Activated CD8-positive, alpha-beta memory T cell treated with anti-CD3 and anti-CD28 coated beads for 4 hours (primary cell): ENCODE data around the gene POLK.
"Not testable (repeated sequence)": the region's sequence is repeated elsewhere in the genome, so short reads cannot be mapped to it uniquely, and the experiment has no call there.

Source experiments
- DNase-seq, 2 donors: peaks; one replicate each; pipeline ENCODE4 v3.0.0-alpha.2; 2020; ENCODE audit warnings: low read depth in 2 of 2

POLK gene

GRCh38 chr5:75510417-75510835 is 1.3 kb upstream of the POLK start:
- no peak for DNase-seq

GRCh38 chr5:75510836-75511434 is 756 bp upstream of the POLK start:
- DNase-seq: peak in 1 of 2 donors; percentile 3

- no peak for DNase-seq
These were observed 838 bp downstream of the POLK start for GRCh38 chr5:75512383-75513074.

GRCh38 chr5:75513841-75514240 is 2.1 kb downstream of the POLK start:
- DNase-seq: no peak

GRCh38 chr5:75514323-75514722 is 2.6 kb downstream of the POLK start:
- no peak for DNase-seq

GRCh38 chr5:75519761-75520160 is 8.1 kb downstream of the POLK start:
- DNase-seq: no peak

GRCh38 chr5:75521195-75521594 is 9.5 kb downstream of the POLK start:
- no peak for DNase-seq

- no peak for DNase-seq
These were observed 10.3 kb downstream of the POLK start for GRCh38 chr5:75522025-75522424.

GRCh38 chr5:75522542-75522941 is 10.9 kb downstream of the POLK start:
- DNase-seq: no peak

GRCh38 chr5:75523275-75523674 is 11.6 kb downstream of the POLK start:
- no peak for DNase-seq

GRCh38 chr5:75524071-75524470 is 12.4 kb downstream of the POLK start:
- no peak for DNase-seq

GRCh38 chr5:75524591-75524990 is 12.9 kb downstream of the POLK start:
- no peak for DNase-seq

- DNase-seq: no peak
These were observed 13.7 kb downstream of the POLK start for GRCh38 chr5:75525344-75525743.

- no peak for DNase-seq
These were observed 14.4 kb downstream of the POLK start for GRCh38 chr5:75526070-75526469.

GRCh38 chr5:75529185-75529584 is 17.5 kb downstream of the POLK start:
- DNase-seq: no peak

- DNase-seq: no peak
These were observed 20.5 kb downstream of the POLK start for GRCh38 chr5:75532190-75532589.

GRCh38 chr5:75533716-75534115 is 22.0 kb downstream of the POLK start:
- DNase-seq: not testable (repeated sequence)

GRCh38 chr5:75534734-75535133 is 23.0 kb downstream of the POLK start:
- no peak for DNase-seq

- no peak for DNase-seq
These were observed 24.5 kb downstream of the POLK start for GRCh38 chr5:75536147-75536546.

GRCh38 chr5:75536694-75537360 is 25.1 kb downstream of the POLK start:
- DNase-seq: no peak

- DNase-seq: no peak
These were observed 26.5 kb downstream of the POLK start for GRCh38 chr5:75538211-75538610.

GRCh38 chr5:75545131-75545530 is 33.4 kb downstream of the POLK start:
- DNase-seq: no peak

GRCh38 chr5:75546830-75547229 is 35.1 kb downstream of the POLK start:
- DNase-seq: no peak
